GM12878 (cell line): Measurements from ENCODE around the gene GNAO1. TPM values are rescaled to one million over a fixed set of nuclear protein-coding genes. Genes with fewer than 3 reads are reported as not detected.

Experiments used
- ATAC-seq: fragments of 200-7000 bp; cut with Tn5 transposase; 3 replicates; pipeline ENCODE4 v1.9.1; 2020; ENCODE audit warnings: mild to moderate bottlenecking, moderate library complexity
- BruUV-seq: library from RNA; stranded (reverse); fragments of 400-500 nt; replicated peaks from 2 replicates; lab custom pipeline; 2021; lab: Mats Ljungman, UMichigan
- CTCF ChIA-PET: fragments of 300-600 bp; sonication (Branson Sonifier 250); formaldehyde crosslinking; extraction: SDS; loops from one replicate; lab custom pipeline; 2021; ENCODE audit warnings: inconsistent platforms; lab: Yijun Ruan, JAX
- POLR2A ChIA-PET: fragments of 350-600 bp; formaldehyde crosslinking; extraction: SDS; loops from one replicate; lab custom pipeline; 2021; ENCODE audit warnings: inconsistent platforms; lab: Charles Lee
- RAD21 ChIA-PET: fragments of 300-600 bp; sonication (Branson Sonifier 250); formaldehyde crosslinking; loops from one replicate; lab custom pipeline; 2023; ENCODE audit warnings: antibody characterized with exemption; ENCODE audit not compliant: unreplicated experiment; lab: Charles Lee
- SMC1A ChIA-PET: fragments of 300-600 bp; sonication (Branson Sonifier 250); formaldehyde crosslinking; loops from one replicate; lab custom pipeline; 2023; ENCODE audit not compliant: unreplicated experiment, uncharacterized antibody; lab: Charles Lee
- DNase-seq: peaks from one replicate; pipeline ENCODE4 v3.0.0-alpha.2; 2011; ENCODE audit warnings: low read depth, low spot score
- FAIRE-seq: peaks from 3 replicates; lab custom pipeline; 2011; peaks lifted over from hg19 to GRCh38; lab: Jason Lieb, UNC
- H2AFZ ChIP-seq: 2 replicates; pipeline ENCODE4 v1.6.0; 2011; ENCODE audit warnings: low read depth, low read length, control low read depth; ENCODE audit not compliant: control insufficient read depth
- H3K27ac ChIP-seq: 2 replicates; pipeline ENCODE4 v1.5.1; 2011; ENCODE audit warnings: control low read depth; ENCODE audit not compliant: control insufficient read depth, insufficient read depth
- H3K27me3 ChIP-seq, 2 experiments: replicated peaks in 1 of 2; 2 replicates each; pipeline versions ENCODE4 v1.6.0 to v1.6.1; 2011; ENCODE audit warnings: low read length in 1 of 2; ENCODE audit not compliant: control insufficient read depth in 2 of 2, insufficient read depth in 2 of 2
- H3K36me3 ChIP-seq, 2 experiments: 2 replicates each; pipeline ENCODE4 v1.5.1; 2011; ENCODE audit warnings: low read length in 1 of 2; ENCODE audit not compliant: control insufficient read depth in 2 of 2, insufficient read depth in 2 of 2
- H3K4me1 ChIP-seq: 2 replicates; pipeline ENCODE4 v1.6.1; 2011; ENCODE audit warnings: mild to moderate bottlenecking, low read length, moderate library complexity, mixed read lengths; ENCODE audit not compliant: control insufficient read depth, insufficient read depth
- H3K4me2 ChIP-seq: 2 replicates; pipeline ENCODE4 v1.6.0; 2011; ENCODE audit warnings: control low read depth; ENCODE audit not compliant: control insufficient read depth, insufficient read depth
- H3K4me3 ChIP-seq: fragments of 200-600 bp; sonication (generic); 2 replicates; pipeline ENCODE4 v1.5.1; 2016
- H3K79me2 ChIP-seq: 2 replicates; pipeline ENCODE4 v1.6.0; 2011; ENCODE audit warnings: low read length; ENCODE audit not compliant: control insufficient read depth, insufficient read depth
- H3K9ac ChIP-seq: 2 replicates; pipeline ENCODE4 v1.8.0; 2011; ENCODE audit warnings: low read length, control low read depth, mixed read lengths; ENCODE audit not compliant: control insufficient read depth, insufficient read depth
- H3K9me3 ChIP-seq: replicated peaks from 3 replicates; pipeline ENCODE4 v1.5.1; 2011; ENCODE audit warnings: mild to moderate bottlenecking, low read length; ENCODE audit not compliant: control insufficient read depth, insufficient read depth
- H4K20me1 ChIP-seq: 2 replicates; pipeline ENCODE4 v1.6.0; 2011; ENCODE audit not compliant: control insufficient read depth, insufficient read depth
- DPF2 ChIP-seq: fragments of 450-650 bp; IDR thresholded peaks from 2 replicates; pipeline ENCODE4 v1.6.1; 2017; ENCODE audit warnings: mild to moderate bottlenecking
- KDM1A ChIP-seq: fragments of 200-600 bp; sonication (generic); IDR thresholded peaks from 2 replicates; pipeline ENCODE4 v1.6.1; 2016; ENCODE audit warnings: borderline replicate concordance
- MEF2B ChIP-seq: fragments of 450-650 bp; IDR thresholded peaks from 2 replicates; pipeline ENCODE4 v1.6.1; 2018; ENCODE audit warnings: mild to moderate bottlenecking, moderate library complexity; ENCODE audit not compliant: partially characterized antibody, poor library complexity, severe bottlenecking
- MTA2 ChIP-seq: fragments of 450-650 bp; IDR thresholded peaks from 2 replicates; pipeline ENCODE4 v1.6.1; 2016; ENCODE audit warnings: low read depth, mild to moderate bottlenecking, moderate library complexity
- MYB ChIP-seq: fragments of 150-350 bp; IDR thresholded peaks from 2 replicates; pipeline ENCODE4 v1.6.1; 2014; ENCODE audit warnings: mild to moderate bottlenecking, low read depth, low read length, borderline replicate concordance
- NFXL1 ChIP-seq: fragments of 450-650 bp; IDR thresholded peaks from 2 replicates; pipeline ENCODE4 v1.6.1; 2017; ENCODE audit warnings: antibody characterized with exemption, mild to moderate bottlenecking, borderline replicate concordance
- PML ChIP-seq: IDR thresholded peaks from 2 replicates; pipeline ENCODE4 v1.6.1; 2012; ENCODE audit warnings: low read length, inconsistent platforms
- RFX5 ChIP-seq: IDR thresholded peaks from 2 replicates; pipeline ENCODE4 v1.6.1; 2011; ENCODE audit warnings: low read depth, low read length, improper control_type of control experiment
- RUNX3 ChIP-seq: IDR thresholded peaks from 2 replicates; pipeline ENCODE4 v1.6.1; 2012; ENCODE audit warnings: low read length, inconsistent platforms
- SMARCA5 ChIP-seq: fragments of 450-650 bp; IDR thresholded peaks from 2 replicates; pipeline ENCODE4 v1.6.1; 2017; ENCODE audit warnings: mild to moderate bottlenecking
- YY1 ChIP-seq: IDR thresholded peaks from 2 replicates; pipeline ENCODE4 v1.6.1; 2011; ENCODE audit warnings: low read depth, mild to moderate bottlenecking, low read length
- ZNF207 ChIP-seq: fragments of 450-650 bp; IDR thresholded peaks from 2 replicates; pipeline ENCODE4 v1.6.1; 2014; ENCODE audit warnings: antibody characterized with exemption, mild to moderate bottlenecking, borderline replicate concordance
- WGBS: methylation state at CpG from one replicate; pipeline ENCODE4 v1.1.6; 2016; ENCODE audit warnings: low lambda C conversion rate; ENCODE audit not compliant: insufficient replicate concordance, insufficient coverage; ENCODE audit errors: missing lambda C conversion rate; 5-methylcytosine and 5-hydroxymethylcytosine counted together
- in situ Hi-C: fragments of 300-500 bp; cut with MboI; formaldehyde crosslinking; loops from 9 replicates; pipeline ENCODE4 v1.14.3; 2018; ENCODE audit warnings: mixed read lengths
- intact Hi-C: fragments of 100-400 bp; cut with micrococcal nuclease; formaldehyde crosslinking; loops from one replicate; pipeline ENCODE4 v1.14.2; 2022; ENCODE audit not compliant: unreplicated experiment
- polyA plus RNA-seq, 11 experiments: library from polyadenylated mRNA; depleted of rRNA in 4 of 11; unstranded in 6 of 11; stranded (reverse) in 5 of 11; fragments of >200 nt; fragmentation: Nextera tagmentation in 4 of 11; fragmentation: Illumina TruSeq in 1 of 11; extraction: Ambion mirVana in 4 of 11; extraction: Trizol in 1 of 11; gene quantifications; 1 replicate in 1 of 11; 2 replicates in 10 of 11; pipeline versions ENCODE4 v1.2.1 to v1.2.3, GENCODE V29; 2011 to 2016; ENCODE audit warnings: inconsistent platforms in 2 of 11, missing spikeins in 2 of 11, low read depth in 1 of 11
- total RNA-seq, 4 experiments: library from RNA; depleted of rRNA in 3 of 4; stranded (reverse); fragments of >200 nt in 3 of 4; fragmentation: Illumina TruSeq in 1 of 4; extraction: Trizol in 1 of 4; gene quantifications; 2 replicates each; pipeline versions ENCODE4 v1.2.1 to v1.2.3, GENCODE V29; 2013 to 2021
- TF ChIP-seq, protein P1 (sequence below): fragments of 450-650 bp; IDR thresholded peaks from 2 replicates; pipeline ENCODE4 v1.6.1; 2016; ENCODE audit warnings: mild to moderate bottlenecking
- TF ChIP-seq, protein P2 (sequence below): fragments of 450-650 bp; IDR thresholded peaks from 2 replicates; pipeline ENCODE4 v1.6.1; 2017; ENCODE audit warnings: mild to moderate bottlenecking, moderate library complexity

GNAO1 gene
- total and polyA plus RNA-seq, 10 of the 15 experiments (the other 5 are each of a cell fraction or from before 2014, with no cell fraction given), result 0.05 to 0.28 (median 0.14) TPM; not detected in 6

DNA sequence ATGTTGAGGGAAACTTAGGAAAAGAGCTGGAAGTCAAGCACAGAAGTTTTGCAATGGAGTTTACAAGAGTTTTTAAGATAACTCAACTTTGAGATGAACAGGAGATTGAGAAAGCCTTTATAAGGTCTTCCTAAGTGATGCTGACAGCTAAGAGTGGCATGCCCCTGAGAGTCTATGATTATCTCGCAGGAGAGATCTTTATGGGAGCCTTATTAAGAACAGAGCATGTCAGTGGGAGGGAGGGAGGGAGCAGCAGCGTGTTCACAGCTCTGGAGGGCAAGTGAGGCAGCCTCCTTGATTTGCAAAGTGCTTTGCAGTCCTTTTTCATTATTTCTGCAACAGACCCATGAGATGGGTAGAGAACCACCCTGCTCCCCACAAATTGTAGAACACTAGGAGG lies 30.7 kb downstream of the GNAO1 start:
- H4K20me1 ChIP-seq, result no peaks in the 10 kb centered on the region
- H3K9ac ChIP-seq, result no peak overlapping the region
- H3K27me3 ChIP-seq, result peaks cover 0 to 6% of the 10 kb centered on the region in 2 experiments; a peak in 3 of 4 replicates
- RAD21 ChIA-PET, result interaction anchor here (0.6 kb wide), 1 partner anchor 97 kb away, joined by 3 read pairs; no protein-coding TSS in a partner anchor
- intact Hi-C loops (no loop called here), in situ Hi-C loops (no loop called here)
- ATAC-seq, result no peak
- H3K9me3 ChIP-seq, result no peaks in the 10 kb centered on the region
- no peaks in the 10 kb centered on the region for H3K79me2 ChIP-seq
- no peak for TF ChIP-seq MEF2B
- TF ChIP-seq NFXL1, result no peak
- no peak for TF ChIP-seq RFX5
- no peaks in the 10 kb centered on the region for H3K4me1 ChIP-seq
- H2AFZ ChIP-seq, result no peak overlapping the region
- no peak overlapping the region for H3K4me2 ChIP-seq
- no peaks in the 10 kb centered on the region for H3K36me3 ChIP-seq
- POLR2A ChIA-PET, result no interaction called here
- SMC1A ChIA-PET, result no interaction called here
- H3K27ac ChIP-seq, result no peak overlapping the region
- no peak overlapping the region for H3K4me3 ChIP-seq
- CTCF ChIA-PET, result interaction anchor here (0.7 kb wide), 1 partner anchor 118 kb away, joined by 4 read pairs; no protein-coding TSS in a partner anchor
- FAIRE-seq, result no peak
- DNase-seq, result no peak
- 0% methylated on average over 2 of the region's 2 CpGs for WGBS
- no TSS peak for BruUV-seq

DNA sequence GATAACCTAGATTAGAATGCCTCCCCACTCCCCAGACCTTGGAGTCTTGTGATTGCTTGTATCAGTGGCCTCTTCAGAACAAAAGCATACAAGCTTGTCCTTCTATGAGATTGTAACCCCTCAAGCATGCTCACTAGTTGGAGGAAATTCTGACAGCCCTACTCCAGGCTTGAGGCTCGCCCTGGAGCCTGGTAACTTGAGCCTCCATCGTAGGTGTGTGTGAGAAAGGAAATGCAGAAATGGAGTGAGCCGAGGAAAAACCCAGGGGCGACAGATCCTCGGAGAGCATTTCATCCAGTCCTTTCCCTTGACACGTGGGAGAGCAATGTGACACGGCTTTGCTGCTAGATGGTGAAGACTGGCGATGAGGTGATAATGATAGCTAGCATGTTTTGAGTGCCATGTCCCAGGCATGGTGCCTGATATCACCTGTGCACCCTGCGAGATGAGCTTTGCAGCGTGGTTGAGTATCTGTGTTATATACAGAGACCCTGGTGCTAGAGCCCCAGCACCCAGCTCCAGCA lies 31.2 kb downstream of the GNAO1 start:
- Histone ChIP-seq H3K36me3 (no peaks in the 10 kb centered on the region), H3K9ac (no peak overlapping the region), H3K9me3 (no peaks in the 10 kb centered on the region), H3K4me3 (no peak overlapping the region), H3K4me2 (no peak overlapping the region), H4K20me1 (no peaks in the 10 kb centered on the region), H3K4me1 (no peaks in the 10 kb centered on the region), H3K79me2 (no peaks in the 10 kb centered on the region), H3K27me3 (peaks cover 0 to 6% of the 10 kb centered on the region in 2 experiments; a peak in 3 of 4 replicates), H2AFZ (no peak overlapping the region), H3K27ac (no peak overlapping the region)
- ChIA-PET POLR2A (no interaction called here), SMC1A (no interaction called here), CTCF (no interaction called here), RAD21 (no interaction called here)
- in situ Hi-C loops, result no loop called here
- no peak for FAIRE-seq
- DNase-seq, result no peak
- WGBS, result 23% methylated on average over 10 of the region's 10 CpGs
- ATAC-seq, result no peak
- BruUV-seq, result no TSS peak
- intact Hi-C loops, result no loop called here
- TF ChIP-seq ZNF207, result no peak
- TF ChIP-seq DPF2, result no peak
- no peak for TF ChIP-seq YY1
- TF ChIP-seq, protein P1, sequence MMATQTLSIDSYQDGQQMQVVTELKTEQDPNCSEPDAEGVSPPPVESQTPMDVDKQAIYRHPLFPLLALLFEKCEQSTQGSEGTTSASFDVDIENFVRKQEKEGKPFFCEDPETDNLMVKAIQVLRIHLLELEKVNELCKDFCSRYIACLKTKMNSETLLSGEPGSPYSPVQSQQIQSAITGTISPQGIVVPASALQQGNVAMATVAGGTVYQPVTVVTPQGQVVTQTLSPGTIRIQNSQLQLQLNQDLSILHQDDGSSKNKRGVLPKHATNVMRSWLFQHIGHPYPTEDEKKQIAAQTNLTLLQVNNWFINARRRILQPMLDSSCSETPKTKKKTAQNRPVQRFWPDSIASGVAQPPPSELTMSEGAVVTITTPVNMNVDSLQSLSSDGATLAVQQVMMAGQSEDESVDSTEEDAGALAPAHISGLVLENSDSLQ, result no peak
- no peak for TF ChIP-seq PML
- TF ChIP-seq RUNX3, result no peak
- TF ChIP-seq, protein P2, sequence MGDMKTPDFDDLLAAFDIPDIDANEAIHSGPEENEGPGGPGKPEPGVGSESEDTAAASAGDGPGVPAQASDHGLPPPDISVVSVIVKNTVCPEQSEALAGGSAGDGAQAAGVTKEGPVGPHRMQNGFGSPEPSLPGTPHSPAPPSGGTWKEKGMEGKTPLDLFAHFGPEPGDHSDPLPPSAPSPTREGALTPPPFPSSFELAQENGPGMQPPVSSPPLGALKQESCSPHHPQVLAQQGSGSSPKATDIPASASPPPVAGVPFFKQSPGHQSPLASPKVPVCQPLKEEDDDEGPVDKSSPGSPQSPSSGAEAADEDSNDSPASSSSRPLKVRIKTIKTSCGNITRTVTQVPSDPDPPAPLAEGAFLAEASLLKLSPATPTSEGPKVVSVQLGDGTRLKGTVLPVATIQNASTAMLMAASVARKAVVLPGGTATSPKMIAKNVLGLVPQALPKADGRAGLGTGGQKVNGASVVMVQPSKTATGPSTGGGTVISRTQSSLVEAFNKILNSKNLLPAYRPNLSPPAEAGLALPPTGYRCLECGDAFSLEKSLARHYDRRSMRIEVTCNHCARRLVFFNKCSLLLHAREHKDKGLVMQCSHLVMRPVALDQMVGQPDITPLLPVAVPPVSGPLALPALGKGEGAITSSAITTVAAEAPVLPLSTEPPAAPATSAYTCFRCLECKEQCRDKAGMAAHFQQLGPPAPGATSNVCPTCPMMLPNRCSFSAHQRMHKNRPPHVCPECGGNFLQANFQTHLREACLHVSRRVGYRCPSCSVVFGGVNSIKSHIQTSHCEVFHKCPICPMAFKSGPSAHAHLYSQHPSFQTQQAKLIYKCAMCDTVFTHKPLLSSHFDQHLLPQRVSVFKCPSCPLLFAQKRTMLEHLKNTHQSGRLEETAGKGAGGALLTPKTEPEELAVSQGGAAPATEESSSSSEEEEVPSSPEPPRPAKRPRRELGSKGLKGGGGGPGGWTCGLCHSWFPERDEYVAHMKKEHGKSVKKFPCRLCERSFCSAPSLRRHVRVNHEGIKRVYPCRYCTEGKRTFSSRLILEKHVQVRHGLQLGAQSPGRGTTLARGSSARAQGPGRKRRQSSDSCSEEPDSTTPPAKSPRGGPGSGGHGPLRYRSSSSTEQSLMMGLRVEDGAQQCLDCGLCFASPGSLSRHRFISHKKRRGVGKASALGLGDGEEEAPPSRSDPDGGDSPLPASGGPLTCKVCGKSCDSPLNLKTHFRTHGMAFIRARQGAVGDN, result no peak
- no peak for TF ChIP-seq SMARCA5
- no peak for TF ChIP-seq MYB
- TF ChIP-seq MTA2, result no peak
- TF ChIP-seq KDM1A, result no peak
